NCI-H1105 (cell line): ENCODE measurements around the gene ADTRP.
"Not testable (repeated sequence)": the region's sequence is repeated elsewhere in the genome, so short reads cannot be mapped to it uniquely, and the experiment has no call there.

ENCODE experiments used
- DNase-seq: peaks from one replicate; lab custom pipeline; 2025; lab: John Stamatoyannopoulos, UW

The ADTRP gene

DNA sequence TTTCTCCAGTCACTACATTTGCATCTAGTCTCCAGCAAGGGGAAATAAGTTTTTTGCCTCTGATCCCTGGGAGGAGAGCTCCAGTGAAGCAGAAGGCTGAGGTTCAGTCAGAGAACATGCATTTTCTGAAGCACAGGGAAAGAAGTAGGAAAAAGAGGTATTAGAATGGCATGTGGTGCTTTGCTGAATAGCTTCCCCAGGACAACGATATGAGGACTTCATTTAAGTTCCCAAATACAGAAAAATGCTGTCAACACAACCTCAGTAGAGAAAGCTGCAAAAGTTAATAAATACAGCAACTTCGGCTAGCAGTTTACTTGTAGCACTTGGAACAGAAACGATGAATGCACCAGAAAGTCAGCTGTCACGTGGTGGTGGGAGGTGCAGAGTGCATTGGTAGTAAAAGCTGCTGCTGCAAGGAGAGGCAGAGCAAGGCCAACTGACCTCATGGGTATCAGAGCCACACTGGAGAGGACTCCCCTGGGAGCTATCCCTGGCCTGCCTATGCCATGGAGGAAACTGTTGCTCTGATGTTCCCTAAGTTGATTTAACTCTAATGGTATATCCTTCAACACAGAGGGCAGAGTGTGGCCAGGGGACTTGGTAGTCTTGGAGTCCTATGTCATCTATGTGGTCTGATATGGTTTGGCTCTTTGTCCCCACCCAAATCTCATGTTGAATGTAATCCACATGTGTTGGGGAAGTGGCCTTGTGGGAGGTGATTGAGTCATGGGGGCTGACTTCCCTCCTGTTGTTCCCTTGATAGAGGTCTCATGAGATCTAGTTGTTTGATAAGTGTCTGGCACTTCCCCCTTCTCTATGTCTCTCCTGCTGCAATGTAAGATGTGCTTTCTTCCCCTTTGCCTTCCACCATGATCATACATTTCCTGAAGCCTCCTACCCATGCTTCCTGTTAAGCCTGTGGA lies 85.9 kb downstream of the ADTRP start:
- no peak for DNase-seq

DNA sequence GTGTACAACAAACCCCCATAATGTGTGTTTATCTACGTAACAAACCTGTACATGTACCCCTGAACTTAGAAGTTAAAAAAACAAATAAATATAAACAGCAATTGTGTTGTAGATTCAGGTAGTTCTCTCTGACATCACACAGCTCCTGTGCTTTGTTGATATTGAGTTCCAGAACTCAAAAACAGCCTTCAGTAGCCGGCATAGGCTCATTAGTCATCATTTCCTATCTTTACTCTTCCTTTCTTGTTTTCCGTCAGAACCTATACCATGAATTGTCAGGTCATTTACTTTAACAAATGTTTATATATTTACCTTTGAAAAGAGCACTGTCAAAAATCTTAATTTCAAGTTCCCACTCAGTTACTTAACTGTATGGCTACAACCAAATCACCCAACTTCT lies 88.8 kb downstream of the ADTRP start:
- no peak for DNase-seq

DNA sequence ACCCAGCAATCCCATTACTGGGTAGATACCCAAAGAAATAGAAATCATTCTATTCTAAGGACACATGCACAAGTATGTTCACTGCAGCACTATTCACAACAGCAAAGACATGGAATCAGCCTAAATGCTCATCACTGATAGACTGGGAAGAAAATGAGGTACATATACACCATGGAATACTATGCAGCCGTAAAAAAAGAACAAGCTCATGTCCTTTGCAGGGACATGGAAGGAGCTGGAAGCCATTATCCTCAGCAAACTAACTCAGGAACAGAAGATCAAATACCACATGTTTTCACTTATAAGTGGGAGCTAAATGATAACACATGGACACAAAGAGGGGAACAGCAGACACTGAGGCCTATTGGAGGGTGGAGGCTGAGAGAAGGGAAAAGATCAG lies 89.2 kb downstream of the ADTRP start:
- not testable (repeated sequence) for DNase-seq

DNA sequence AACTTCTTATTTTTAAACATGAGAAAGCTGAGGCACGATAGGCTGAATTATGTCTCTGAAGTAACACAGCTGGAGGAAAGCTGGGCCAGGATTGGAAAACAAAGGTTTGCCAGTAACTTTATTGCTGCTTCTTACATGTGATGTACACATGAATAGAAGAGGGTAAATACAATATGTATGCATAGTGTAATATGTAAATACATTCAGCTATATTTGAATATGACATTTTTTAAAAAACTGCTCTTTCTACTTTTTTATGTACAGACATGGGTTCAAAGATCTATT lies 90.2 kb downstream of the ADTRP start:
- DNase-seq: no peak

DNA sequence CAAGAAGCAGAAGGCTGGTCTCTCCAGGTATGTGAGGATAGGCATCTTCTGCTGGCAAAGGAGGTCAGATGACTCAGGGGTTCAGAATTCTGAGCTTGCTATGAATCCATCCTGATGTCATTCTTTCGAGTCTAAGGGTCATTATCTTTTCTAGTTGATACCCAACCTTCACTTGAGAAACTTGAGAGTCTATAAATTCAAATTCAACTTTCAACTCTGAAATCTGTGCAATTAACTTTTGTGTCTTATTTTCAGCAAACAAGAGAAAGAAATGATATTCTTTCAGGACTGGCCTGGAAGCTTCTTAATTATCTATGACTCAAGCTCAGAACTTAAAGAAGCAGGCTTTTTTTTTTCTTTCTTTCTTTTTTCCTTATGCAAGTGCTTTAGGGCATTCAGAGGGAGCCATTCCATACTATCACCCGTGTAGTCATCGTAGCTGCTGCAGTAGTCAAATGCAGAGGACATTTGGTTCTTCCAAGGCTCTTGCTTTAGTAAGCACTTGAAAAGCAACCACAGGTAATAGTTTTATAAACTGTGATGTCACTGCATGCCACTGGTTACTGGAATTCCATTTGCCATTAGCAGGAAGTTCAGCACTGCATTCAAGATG lies 93.0 kb downstream of the ADTRP start:
- DNase-seq: no peak

DNA sequence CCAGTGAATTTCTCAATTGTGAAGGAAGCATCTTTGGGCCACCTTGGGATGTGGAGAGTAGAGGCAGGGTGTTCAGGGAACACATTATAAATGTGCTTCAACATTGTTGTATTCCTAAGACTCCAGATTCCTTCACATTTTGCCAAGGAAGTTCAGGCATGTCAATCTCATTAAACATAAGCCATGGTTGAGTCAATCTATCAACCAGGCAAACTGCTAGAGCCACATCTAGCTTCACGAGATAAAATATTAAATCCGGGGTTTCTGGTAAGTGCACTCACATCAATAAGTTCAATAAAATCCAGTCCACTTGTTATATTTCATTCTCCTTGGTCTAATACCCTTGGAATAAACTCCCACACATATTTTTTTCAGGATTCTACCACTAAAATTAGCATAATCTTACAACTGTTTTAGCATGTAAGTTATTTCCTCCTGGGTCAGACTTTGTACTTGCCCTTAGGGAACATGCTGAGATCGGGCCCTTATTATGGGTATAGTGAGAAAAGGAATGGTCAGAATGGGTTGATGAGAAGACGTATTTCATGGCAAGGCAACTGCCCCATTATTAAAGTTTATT lies 93.6 kb downstream of the ADTRP start:
- DNase-seq: no peak

DNA sequence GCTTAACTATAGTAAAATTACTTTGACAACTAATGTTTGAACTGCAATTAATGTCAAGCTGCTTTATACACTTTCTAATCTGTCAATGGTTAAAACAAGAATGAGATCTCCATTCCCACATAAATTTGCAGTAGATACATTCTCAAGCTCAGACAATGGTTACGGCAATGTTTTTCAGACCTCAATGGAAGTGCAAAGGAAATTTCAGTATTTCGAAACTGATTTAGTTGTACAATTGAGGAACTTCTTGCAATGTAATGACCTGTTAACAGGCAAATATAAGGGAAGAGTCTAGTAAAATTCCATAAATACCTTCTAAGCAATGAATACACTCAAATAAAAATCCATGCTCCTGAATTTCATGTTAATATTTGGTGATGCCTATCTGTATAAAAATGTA lies 94.7 kb downstream of the ADTRP start:
- DNase-seq: no peak

DNA sequence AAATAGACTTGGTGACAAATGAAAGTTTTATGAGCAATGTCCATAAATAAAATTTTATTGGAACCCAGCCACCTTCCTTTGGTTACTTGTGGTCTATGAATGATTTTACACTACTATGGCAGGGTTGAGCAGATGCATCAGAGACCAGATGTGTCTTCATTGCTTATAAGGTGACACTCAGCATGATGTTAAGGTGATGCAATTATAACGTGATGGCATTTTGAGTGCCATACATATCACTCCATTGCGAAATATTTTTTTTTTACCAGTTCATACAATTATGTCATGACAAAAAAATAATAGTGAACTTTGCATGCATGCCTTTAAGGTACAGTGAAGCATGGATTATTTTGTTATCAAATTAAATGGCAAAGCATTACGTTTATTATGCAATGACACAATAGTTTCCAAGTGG lies 96.0 kb downstream of the ADTRP start:
- DNase-seq: no peak

DNA sequence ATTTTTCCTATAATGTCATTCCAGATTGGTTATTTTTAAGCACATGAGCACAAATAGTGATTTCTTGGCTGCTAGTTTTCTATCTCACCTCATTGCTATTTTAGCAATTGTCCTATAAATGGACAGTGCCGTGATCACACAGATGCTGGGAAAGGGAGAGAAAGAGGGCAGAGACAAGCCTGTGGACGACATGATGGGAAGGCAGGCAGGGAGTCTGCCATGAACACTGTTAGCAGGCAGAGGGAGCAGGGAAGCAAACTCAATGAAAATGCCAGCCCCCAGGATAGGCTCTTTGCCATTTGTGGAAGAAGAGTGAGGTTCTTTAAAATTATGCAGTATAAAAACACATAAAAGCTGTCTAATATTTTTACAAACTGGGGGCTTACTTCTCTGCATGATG lies 96.8 kb downstream of the ADTRP start:
- no peak for DNase-seq

DNA sequence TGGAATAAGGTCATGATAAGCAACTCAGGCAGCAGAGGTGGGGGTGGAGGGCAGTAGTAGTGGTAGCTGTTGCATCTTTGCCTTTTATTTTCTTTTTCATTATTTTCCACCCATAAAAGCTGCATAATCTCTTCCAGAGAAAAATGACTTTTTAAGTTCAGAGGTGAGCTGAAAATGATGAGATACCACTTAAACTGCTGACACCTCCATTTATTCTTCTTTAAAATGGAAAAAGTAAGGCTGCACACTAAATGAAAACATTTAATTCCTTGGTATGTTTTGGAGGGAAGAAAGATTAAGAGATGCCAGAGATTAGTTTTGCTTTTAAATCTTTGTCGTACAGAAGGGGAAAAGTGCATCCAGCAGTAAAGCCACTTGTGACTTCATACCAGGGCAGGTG lies 97.2 kb downstream of the ADTRP start:
- DNase-seq: no peak

DNA sequence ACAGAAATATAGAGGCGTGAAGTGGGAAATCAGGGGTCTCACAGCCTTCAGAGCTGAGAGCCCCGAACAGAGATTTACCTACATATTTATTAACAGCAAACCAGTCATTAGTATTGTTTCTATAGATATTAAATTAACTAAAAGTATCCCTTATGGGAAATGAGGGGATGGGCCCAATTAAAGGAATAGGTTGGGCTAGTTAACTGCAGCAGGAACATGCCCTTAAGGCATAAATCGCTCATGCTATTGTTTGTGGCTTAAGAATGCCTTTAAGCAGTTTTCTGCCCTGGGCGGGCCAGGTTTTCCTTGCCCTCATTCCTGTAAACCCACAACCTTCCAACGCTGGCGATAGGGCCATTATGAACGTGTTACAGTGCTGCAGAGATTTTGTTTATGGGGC lies 98.1 kb downstream of the ADTRP start:
- not testable (repeated sequence) for DNase-seq

DNA sequence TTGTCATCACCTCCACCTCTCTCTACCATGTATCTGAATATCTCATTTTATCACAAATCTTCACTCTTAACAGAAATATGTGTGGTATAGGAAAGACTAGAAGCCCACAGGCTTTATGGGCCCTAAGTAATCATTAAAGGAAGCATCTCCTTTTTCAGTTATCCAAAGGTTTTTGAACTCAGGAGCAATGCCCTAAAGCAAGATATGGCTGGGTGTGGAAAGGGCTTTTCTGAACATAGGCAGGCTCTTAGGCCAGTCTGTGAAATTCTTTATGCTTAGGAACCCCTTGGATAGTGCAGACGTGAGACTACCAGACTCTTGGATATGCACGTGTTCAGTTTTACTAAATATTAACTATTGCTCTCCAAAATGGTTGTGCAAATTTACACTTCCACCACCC lies 99.5 kb downstream of the ADTRP start:
- no peak for DNase-seq

DNA sequence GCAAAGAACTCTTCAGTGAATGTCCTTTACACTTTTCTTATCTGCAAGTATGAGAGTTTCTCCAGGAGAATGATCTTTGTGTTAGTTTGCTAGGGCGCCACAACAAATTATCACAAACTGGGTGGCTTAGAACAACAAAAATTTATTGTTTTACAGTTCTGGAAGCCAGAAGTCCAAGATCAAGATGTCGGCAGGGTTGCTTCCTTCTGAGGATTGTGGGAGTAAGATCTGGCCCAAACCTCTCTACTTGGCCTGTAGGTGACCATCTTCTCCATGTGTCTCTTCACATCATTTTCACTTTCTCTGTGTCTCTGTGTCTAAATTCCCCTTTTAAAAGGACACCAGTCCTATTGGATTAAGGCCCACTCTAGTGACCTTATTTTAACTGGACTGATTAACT lies 103.0 kb downstream of the ADTRP start:
- no peak for DNase-seq

DNA sequence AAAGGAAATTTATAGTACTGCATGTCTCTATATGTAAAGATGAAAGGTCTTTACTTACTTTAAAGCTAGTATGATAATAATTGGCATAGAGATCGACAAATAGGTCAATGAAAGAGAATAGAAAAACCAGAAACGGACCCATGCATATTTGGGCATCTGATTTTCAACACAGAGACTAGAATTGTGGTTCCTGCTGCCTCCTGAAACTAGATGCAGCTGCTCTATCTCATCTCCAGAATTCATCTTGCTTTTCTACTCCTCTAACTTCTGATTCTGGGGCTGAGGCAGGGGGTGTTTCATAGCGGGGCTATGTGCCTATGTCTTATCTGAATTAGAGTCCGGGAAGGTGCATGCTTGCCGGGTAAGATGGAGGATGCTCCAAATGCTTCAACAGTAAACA lies 105.9 kb downstream of the ADTRP start:
- DNase-seq: no peak

DNA sequence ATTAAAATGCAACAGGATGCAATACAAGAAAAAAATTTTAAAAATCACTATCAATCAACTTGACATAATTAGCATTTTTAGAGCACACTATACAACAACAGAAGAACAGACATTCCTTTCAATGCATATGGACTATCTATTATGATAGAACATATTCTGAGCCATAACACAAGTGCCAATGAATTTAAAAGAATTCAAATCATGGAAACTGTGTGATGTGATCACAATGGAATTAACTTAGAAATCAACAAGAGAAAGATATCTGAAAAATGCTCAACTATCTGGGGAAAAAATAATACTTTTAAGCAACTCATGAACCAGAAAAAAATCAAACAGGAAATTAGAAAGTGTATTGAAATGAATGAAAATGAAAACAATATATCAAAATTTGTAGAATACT lies 106.3 kb downstream of the ADTRP start:
- no peak for DNase-seq

DNA sequence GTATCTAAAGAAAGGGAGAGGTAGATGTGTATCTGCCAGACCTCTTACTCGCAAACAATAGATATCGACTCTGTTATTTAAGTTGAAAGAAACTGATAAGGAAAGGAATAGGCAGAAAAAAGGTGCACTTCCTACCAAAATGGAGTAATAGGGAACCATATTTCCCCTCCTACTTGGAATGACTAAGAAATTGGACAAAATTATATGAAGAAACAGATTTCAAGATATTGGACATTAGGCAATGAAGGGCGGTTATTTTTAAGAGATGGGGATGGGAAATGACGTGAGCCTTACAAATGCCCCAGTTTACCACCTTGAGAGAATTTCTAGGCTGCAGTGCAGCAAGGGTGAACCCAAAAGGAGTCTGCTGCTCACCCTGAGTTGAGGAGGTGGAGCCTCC lies 108.9 kb downstream of the ADTRP start:
- no peak for DNase-seq

DNA sequence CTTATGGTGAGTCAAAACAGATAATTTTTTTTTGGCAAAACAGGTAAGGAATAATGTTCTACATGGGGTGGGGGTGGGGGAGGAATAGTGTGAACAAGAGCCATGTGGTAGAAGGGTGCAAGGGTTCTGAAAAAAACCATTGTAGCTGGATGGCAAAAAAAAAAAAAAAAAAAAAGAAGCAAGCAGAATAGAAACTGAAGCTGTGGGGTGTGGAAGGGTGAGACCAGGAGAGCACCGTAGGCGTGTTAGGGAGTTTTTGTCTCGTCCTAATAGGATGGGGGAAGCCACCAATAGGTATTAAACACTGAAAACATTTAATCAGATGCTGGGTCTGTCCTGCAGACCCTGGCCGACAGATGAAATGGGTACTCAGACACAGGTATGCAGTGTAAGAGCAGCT lies 110.1 kb downstream of the ADTRP start:
- no peak for DNase-seq

DNA sequence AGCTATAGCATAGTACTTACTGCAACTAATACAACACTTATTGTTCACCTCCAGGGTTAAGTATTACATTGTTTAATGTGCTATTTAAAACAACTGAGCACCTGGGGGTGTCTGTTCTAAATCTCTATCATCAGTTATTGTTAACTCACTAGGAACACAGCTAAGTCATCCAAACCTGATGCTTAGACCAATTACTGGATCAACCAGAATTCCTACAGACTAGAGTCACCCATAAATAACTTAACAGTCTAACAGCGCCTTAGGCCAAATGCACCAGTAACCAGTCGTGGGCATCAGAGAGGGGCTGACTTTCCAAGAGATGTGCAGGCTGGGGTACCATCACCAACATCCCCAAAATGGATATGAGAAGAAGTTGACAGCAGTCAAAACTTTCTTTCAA lies 110.7 kb downstream of the ADTRP start:
- no peak for DNase-seq

DNA sequence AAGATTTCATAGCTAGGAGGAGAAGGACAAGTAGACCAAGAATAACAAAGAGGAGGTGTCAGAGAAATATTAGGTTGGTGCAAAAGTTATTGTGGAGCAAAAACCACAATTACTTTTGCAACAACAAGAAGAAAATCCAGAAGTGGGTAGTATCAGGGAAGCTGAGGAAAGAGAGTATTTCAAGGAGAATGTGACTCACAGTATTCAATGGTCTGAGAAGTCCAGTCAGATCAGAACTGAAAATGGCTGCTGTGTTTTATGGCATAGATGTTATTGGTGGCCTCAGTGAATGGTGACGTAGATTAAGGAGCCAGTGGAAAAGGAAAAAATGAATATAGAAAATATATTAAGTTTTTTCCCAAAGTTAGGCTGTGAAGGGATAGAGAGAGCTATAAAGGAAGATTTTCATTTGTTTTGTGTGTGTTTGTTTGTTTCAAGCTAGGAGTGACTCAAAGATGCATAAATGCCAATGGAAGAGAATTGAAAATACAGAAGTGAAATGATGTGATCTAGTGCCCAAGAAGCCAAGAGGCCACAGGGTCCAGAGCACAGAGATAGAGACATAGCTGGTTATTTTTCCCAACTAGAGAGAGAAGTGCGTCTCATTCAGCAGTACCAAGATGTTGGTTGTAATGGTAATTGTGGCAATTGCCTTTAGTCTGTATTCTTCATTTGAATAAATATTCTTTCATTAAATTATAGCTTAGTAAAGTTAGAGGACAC lies 112.8 kb downstream of the ADTRP start:
- no peak for DNase-seq
